Activated T-cell treated with anti-CD3 and anti-CD28 coated beads, Interleukin-2, amount 50 U/mL, for 72 hours (primary cell): Measurements from ENCODE around the gene AP2B1. TPM values are rescaled to one million over a fixed set of nuclear protein-coding genes. Genes with fewer than 3 reads are reported as not detected.

Experiments used
- ATAC-seq, 2 donors: fragments of 150-1000 bp; cut with Tn5 transposase; replicated peaks in 1 of 2; 2 replicates each; pipeline ENCODE4 v1.10.0; 2021; ENCODE audit warnings: moderate library complexity in 2 of 2, mild to moderate bottlenecking in 1 of 2
- DNase-seq, 2 donors: peaks; one replicate each; pipeline ENCODE4 v3.0.0; 2021 to 2022; ENCODE audit warnings: mixed read lengths in 1 of 2
- H3K27ac Mint-ChIP-seq: one replicate; pipeline ENCODE4 v1.8.0; 2022; ENCODE audit warnings: mild to moderate bottlenecking, moderate library complexity, mixed read lengths
- H3K27me3 Mint-ChIP-seq: one replicate; pipeline ENCODE4 v1.8.0; 2022; ENCODE audit warnings: low read depth, mixed read lengths
- H3K36me3 Mint-ChIP-seq, 2 donors: one replicate each; pipeline ENCODE4 v1.8.0; 2022; ENCODE audit warnings: mixed read lengths in 2 of 2, mild to moderate bottlenecking in 1 of 2; ENCODE audit not compliant: insufficient read depth in 2 of 2
- H3K4me1 Mint-ChIP-seq: one replicate; pipeline ENCODE4 v1.8.0; 2022; ENCODE audit warnings: low read depth, mixed read lengths
- H3K4me3 Mint-ChIP-seq, 2 donors: one replicate each; pipeline ENCODE4 v1.8.0; 2022; ENCODE audit warnings: mild to moderate bottlenecking in 2 of 2, mixed read lengths in 2 of 2, moderate library complexity in 2 of 2
- H3K9me3 Mint-ChIP-seq, 2 donors: one replicate each; pipeline ENCODE4 v1.8.0; 2022; ENCODE audit warnings: mixed read lengths in 2 of 2
- total RNA-seq, 2 donors: library from RNA; stranded (reverse); gene quantifications; one replicate each; pipeline ENCODE4 v1.2.3, GENCODE V29; 2022

Gene AP2B1
- total RNA-seq = 100 to 1,000 TPM; 167 to 179 TPM

- peak within 1 kb of the TSS; percentile 91 to 94 for H3K4me3 Mint-ChIP-seq
- peak; percentile 97 to 99 for ATAC-seq
- peak; percentile 94 to 98 for DNase-seq
- H3K4me1 Mint-ChIP-seq = peaks cover 39% of the 10 kb centered on the region
- H3K9me3 Mint-ChIP-seq = no peaks in the 10 kb centered on the region
- H3K36me3 Mint-ChIP-seq = peaks cover 4 to 7% of the 10 kb centered on the region in 2 donors
- H3K27me3 Mint-ChIP-seq = no peaks in the 10 kb centered on the region
- H3K27ac Mint-ChIP-seq = peak within 1 kb of the TSS; percentile 92
Observed at GRCh38 chr17:35587074-35587961, at the start of gene AP2B1. Gene AP2B1 (plus strand): TSS chr17:35587322. CDS start chr17:35594031, 6,709 bp downstream.

DNA sequence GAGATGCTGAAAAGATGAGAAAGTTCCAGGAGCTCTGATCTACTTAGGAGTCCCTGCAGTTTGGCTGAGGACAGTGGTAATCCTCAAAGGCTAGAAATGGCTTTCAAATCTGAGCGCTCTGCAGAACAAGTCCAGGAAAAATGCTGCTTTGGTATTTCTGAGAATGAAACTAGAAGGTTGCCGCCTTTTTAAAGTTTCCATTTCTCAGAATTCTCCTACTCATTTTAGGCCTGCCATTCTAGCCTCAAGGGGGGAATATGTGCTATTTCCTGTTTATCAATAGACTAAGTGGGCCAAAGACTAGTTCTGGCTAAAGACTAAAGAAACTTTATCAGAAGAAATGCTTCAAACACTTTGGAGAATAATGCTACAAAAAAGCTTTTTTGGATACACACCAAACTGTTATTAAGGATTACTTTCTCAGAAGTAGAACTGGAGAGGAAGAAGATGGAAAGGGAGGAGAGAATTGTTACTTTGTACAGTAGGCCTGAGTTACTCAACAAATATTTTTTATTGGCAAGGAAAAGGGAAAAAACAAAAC is 49.5 kb upstream of the AP2B1 start, which contains the start of gene SLFN12L:
Gene SLFN12L, minus strand, starts transcription at position 78 of the 541 bp plus-strand sequence. CDS start 15,314 bp downstream, outside the sequence.
- H3K9me3 Mint-ChIP-seq = no peaks in the 10 kb centered on the region
- H3K36me3 Mint-ChIP-seq = peaks cover 18 to 31% of the 10 kb centered on the region in 2 donors

GRCh38 chr17:35539659-35540026 is 47.5 kb upstream of the AP2B1 start:
- Mint-ChIP-seq H3K36me3 (peaks cover 11 to 21% of the 10 kb centered on the region in 2 donors), H3K27me3 (no peaks in the 10 kb centered on the region)
- DNase-seq = no peak

More for the DNA sequence above, 49.5 kb upstream of the AP2B1 start, which contains the start of gene SLFN12L:
- H3K27ac Mint-ChIP-seq = peak within 1 kb of the TSS; percentile 100
- peaks cover 72% of the 10 kb centered on the region for H3K4me1 Mint-ChIP-seq
- ATAC-seq (peak; percentile 68 to 69), DNase-seq (peak; percentile 52 to 59)
- no peaks in the 10 kb centered on the region for H3K27me3 Mint-ChIP-seq
- H3K4me3 Mint-ChIP-seq = peak within 1 kb of the TSS; percentile 76 to 86

DNA sequence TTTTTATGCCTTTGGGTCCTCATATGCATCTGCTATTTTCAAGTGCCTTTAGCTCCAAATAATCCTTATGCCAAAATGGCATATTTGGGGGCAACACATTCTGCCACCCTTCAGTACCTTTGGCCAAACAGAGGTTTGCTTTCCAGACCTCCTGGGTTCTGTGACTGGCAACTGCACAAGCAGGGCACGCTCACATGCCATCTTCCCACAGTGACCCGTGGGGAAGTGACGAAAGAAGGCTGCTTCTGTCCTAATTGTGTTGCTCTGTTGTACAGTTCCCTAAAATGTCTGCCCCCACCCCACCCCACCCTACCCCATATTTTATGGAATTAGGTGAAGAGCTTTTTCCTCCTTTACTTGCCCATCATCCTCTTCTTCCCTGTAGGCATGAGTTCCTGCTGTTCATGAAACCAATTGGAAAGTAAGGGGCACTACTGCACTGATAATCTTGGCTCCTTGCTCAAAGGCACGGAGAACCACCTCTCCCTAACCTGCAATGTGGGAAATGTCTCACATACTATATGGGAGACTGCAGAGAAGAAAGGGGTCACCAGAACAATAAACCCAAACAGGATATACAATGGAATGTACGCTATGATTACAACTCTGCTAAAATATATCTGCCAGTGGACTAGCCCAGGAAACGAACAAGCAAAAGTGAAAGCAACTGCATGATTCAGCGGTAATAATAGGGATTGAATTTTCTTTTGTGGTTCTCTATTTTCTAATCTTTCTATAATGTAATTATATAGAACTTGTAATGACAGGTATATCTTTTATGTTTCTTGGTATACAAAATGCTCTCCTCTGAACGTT is 46.3 kb upstream of the AP2B1 start:
- Mint-ChIP-seq H3K27me3 (no peaks in the 10 kb centered on the region), H3K4me3 (peak overlapping the region; percentile 76 to 86), H3K27ac (peak overlapping the region; percentile 100), H3K9me3 (peaks cover 0 to 5% of the 10 kb centered on the region in 2 donors), H3K36me3 (peaks cover 9 to 16% of the 10 kb centered on the region in 2 donors), H3K4me1 (peaks cover 66% of the 10 kb centered on the region)
- ATAC-seq = peak in 1 of 2 donors; percentile 44
- DNase-seq = peak; percentile 49 to 56

More at GRCh38 chr17:35539659-35540026, 47.5 kb upstream of the AP2B1 start:
- Mint-ChIP-seq H3K4me3 (peak overlapping the region; percentile 76 to 86), H3K9me3 (no peaks in the 10 kb centered on the region), H3K27ac (peak overlapping the region; percentile 100), H3K4me1 (peaks cover 66% of the 10 kb centered on the region)
- ATAC-seq = no peak

GRCh38 chr17:35541434-35541833 is 45.7 kb upstream of the AP2B1 start:
- Mint-ChIP-seq H3K27ac (peak overlapping the region; percentile 100), H3K4me3 (peak overlapping the region; percentile 76 to 86), H3K9me3 (peaks cover 0 to 5% of the 10 kb centered on the region in 2 donors), H3K4me1 (peaks cover 66% of the 10 kb centered on the region), H3K27me3 (no peaks in the 10 kb centered on the region), H3K36me3 (peaks cover 7 to 12% of the 10 kb centered on the region in 2 donors)
- no peak for DNase-seq
- ATAC-seq = no peak

DNA sequence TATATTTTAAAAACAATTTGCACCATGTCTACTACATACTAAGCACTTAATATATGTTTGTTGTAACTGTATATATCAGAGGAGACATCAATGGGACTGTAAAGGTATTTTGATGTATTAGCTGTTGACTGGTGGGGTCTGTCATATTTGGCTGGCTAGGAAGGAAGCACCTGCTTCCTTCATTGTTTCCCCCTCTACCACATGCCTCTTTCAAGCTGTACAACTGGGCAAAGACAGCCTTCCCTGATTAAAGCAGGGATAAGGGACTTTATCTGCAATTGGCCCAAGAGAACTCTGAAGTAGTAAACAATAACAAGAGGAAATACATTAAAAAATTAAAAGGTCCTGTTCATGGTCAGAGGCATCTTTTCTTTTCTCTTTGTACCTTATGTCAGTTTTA is 44.1 kb upstream of the AP2B1 start:
- Mint-ChIP-seq H3K27ac (no peak overlapping the region), H3K4me3 (no peak overlapping the region), H3K9me3 (peaks cover 0 to 5% of the 10 kb centered on the region in 2 donors), H3K27me3 (no peaks in the 10 kb centered on the region), H3K4me1 (peaks cover 66% of the 10 kb centered on the region), H3K36me3 (no peaks in the 10 kb centered on the region)
- ATAC-seq (no peak), DNase-seq (no peak)

GRCh38 chr17:35543856-35544255 is 43.3 kb upstream of the AP2B1 start:
- H3K36me3 Mint-ChIP-seq = no peaks in the 10 kb centered on the region
- peaks cover 0 to 5% of the 10 kb centered on the region in 2 donors for H3K9me3 Mint-ChIP-seq
- peaks cover 66% of the 10 kb centered on the region for H3K4me1 Mint-ChIP-seq
- DNase-seq = no peak
- H3K27me3 Mint-ChIP-seq = no peaks in the 10 kb centered on the region
- ATAC-seq = no peak
- no peak overlapping the region for H3K27ac Mint-ChIP-seq
- no peak overlapping the region for H3K4me3 Mint-ChIP-seq

- peaks cover 64% of the 10 kb centered on the region for H3K4me1 Mint-ChIP-seq
- H3K4me3 Mint-ChIP-seq = no peak overlapping the region
Observed at GRCh38 chr17:35545150-35545549, 42.0 kb upstream of the AP2B1 start.

GRCh38 chr17:35546487-35546886 is 40.6 kb upstream of the AP2B1 start:
- H3K27me3 Mint-ChIP-seq = no peaks in the 10 kb centered on the region

More at GRCh38 chr17:35545150-35545549, 42.0 kb upstream of the AP2B1 start:
- peak overlapping the region; percentile 26 for H3K27ac Mint-ChIP-seq
- ATAC-seq = no peak
- no peak for DNase-seq
- H3K27me3 Mint-ChIP-seq = no peaks in the 10 kb centered on the region
- H3K9me3 Mint-ChIP-seq = peaks cover 0 to 5% of the 10 kb centered on the region in 2 donors
- H3K36me3 Mint-ChIP-seq = no peaks in the 10 kb centered on the region

GRCh38 chr17:35548208-35548810 is 38.8 kb upstream of the AP2B1 start:
- Mint-ChIP-seq H3K36me3 (no peaks in the 10 kb centered on the region), H3K4me1 (peaks cover 45% of the 10 kb centered on the region), H3K27ac (no peak overlapping the region), H3K9me3 (peaks cover 0 to 5% of the 10 kb centered on the region in 2 donors), H3K27me3 (no peaks in the 10 kb centered on the region), H3K4me3 (no peak overlapping the region)
- DNase-seq (no peak), ATAC-seq (no peak)

More at GRCh38 chr17:35546487-35546886, 40.6 kb upstream of the AP2B1 start:
- H3K27ac Mint-ChIP-seq = no peak overlapping the region
- ATAC-seq (no peak), DNase-seq (no peak)
- peak overlapping the region in 1 of 2 donors; percentile 2 for H3K4me3 Mint-ChIP-seq
- peaks cover 50% of the 10 kb centered on the region for H3K4me1 Mint-ChIP-seq
- no peaks in the 10 kb centered on the region for H3K36me3 Mint-ChIP-seq
- peaks cover 0 to 5% of the 10 kb centered on the region in 2 donors for H3K9me3 Mint-ChIP-seq

DNA sequence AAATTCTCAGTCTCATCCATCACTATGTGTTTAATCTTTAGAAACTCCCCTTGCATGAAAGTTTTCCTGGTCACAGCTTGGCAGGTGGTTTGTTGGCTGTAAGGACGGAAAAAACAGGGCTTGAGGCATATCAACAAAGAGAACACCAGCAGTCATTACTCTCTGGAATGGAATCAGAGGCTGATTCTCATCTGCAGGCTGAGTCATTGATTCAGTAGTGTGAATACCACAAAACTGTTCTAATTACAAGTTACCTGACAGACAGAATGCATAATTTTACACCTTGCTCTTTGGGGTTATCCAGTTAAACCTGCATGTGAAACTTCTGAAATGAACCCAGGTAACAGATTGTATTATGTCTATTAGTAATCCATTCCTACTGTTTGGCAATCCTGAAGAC is 38.1 kb upstream of the AP2B1 start:
- no peak for DNase-seq
- Mint-ChIP-seq H3K36me3 (no peaks in the 10 kb centered on the region), H3K27ac (no peak overlapping the region), H3K4me1 (peaks cover 38% of the 10 kb centered on the region), H3K4me3 (no peak overlapping the region), H3K9me3 (peaks cover 0 to 5% of the 10 kb centered on the region in 2 donors), H3K27me3 (no peaks in the 10 kb centered on the region)
- peak; percentile 47 to 51 for ATAC-seq

DNA sequence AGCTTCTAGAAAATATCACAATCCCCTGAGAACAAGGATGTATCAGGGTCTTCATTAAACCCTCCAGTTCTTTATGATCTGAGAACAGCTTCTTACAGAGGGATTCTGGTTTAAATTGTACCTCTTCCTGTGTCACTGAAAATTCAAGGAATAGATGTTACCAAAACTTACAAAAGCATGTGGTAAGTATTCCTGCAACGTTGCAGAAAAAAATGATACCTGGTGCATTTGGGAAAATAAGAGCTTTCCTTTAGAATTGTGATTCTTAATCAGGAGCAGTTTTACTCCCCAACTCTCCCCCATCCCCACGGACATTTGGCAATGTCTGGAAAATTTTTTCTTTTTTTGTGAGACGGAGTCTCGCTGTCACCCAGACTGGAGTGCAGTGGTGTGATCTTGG is 33.8 kb upstream of the AP2B1 start:
- Mint-ChIP-seq H3K27me3 (peaks cover under 1% of the 10 kb centered on the region), H3K27ac (no peak overlapping the region), H3K9me3 (no peaks in the 10 kb centered on the region), H3K4me3 (no peak overlapping the region), H3K4me1 (peaks cover 20% of the 10 kb centered on the region), H3K36me3 (no peaks in the 10 kb centered on the region)
- DNase-seq = no peak
- ATAC-seq = no peak
